Measurements from ENCODE around the gene TNIP1. TPM values are rescaled to one million over a fixed set of nuclear protein-coding genes. Genes with fewer than 3 reads are reported as not detected.

Gene TNIP1
- total and polyA plus RNA-seq, 7 experiments from 2014 or later = 28.9 to 234 (median 125) TPM

DNA sequence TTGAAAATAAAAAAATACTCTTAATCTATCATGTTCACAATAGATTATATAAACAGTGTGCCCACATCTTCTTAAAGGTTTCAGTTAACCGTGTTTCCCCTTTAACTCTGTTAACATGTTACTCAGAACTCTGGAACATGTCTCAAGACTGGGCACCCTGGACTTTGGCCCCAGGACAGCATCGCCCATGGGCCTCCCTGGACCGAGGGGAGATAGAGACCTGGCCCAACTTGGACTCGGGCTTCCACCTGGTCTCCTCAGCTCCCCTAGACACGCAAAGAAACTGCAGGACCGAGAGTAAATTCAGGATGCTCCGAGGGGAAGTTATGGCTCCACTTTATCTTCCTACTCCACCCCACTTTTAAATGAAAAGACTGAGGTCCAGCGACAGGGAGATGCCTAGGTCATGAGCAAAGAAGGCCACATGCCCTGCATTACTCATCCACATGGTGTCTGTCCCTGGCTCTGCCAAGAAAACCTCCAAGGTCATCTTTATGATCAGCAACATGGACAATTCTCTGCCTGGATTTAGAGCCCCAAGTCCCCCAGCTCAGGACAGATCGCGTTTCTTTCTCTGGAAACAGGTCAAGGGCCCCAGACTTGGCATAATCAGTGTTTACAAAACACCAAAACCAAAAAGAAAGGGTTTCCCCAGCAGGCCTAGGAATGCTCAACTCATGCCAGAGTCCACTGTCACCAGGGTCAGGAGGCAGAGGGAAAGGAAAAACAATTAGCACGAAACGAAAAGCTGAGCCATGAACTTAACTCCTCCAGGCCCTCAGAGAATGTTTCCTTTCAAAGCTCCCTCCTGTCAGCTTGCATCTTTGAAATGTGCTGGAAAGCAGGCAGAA is 43.0 kb downstream of the TNIP1 start:
- H3K36me3 ChIP-seq (ENCODE audit: control insufficient read depth in 2 of 3, insufficient read depth in 3 of 3, low read length in 3 of 3) = peaks cover 28 to 100% (median 56%) of the 10 kb centered on the region in 3 experiments
- no peaks in the 10 kb centered on the region for H3K4me1 ChIP-seq (ENCODE audit: control insufficient read depth in 2 of 2, insufficient read depth in 2 of 2, low read length in 2 of 2)
- no peaks in the 10 kb centered on the region for H3K9me3 Mint-ChIP-seq
- peaks cover 11 to 73% (median 42%) of the 10 kb centered on the region in 5 donors for H3K36me3 Mint-ChIP-seq
- ChIA-PET POLR2A (no interaction called here), CTCF (interaction anchor here (1.3 kb wide), 1 partner anchor 78 kb away, joined by 4 read pairs; no protein-coding TSS in a partner anchor)
- H3K27me3 ChIP-seq (ENCODE audit: control insufficient read depth in 2 of 2, insufficient read depth in 2 of 2, low read length in 2 of 2) = no peaks in the 10 kb centered on the region
- peak overlapping the region in 1 of 9 donors; percentile 46 for H3K27ac Mint-ChIP-seq
- no peaks in the 10 kb centered on the region for H3K27me3 Mint-ChIP-seq
- peaks cover 0 to 12% (median 0%) of the 10 kb centered on the region in 7 donors for H3K4me1 Mint-ChIP-seq
- no peak overlapping the region for H3K4me3 ChIP-seq (ENCODE audit: low read length)
- no peak overlapping the region for H3K27ac ChIP-seq (ENCODE audit: low read depth, low read length)
- ATAC-seq (no peak), DNase-seq (no peak)
- H3K4me3 Mint-ChIP-seq = no peak overlapping the region
- intact Hi-C loops (cut with micrococcal nuclease) = no loop called here
- H3K9me3 ChIP-seq (ENCODE audit: control insufficient read depth in 2 of 3, low read length in 3 of 3) = no peaks in the 10 kb centered on the region

DNA sequence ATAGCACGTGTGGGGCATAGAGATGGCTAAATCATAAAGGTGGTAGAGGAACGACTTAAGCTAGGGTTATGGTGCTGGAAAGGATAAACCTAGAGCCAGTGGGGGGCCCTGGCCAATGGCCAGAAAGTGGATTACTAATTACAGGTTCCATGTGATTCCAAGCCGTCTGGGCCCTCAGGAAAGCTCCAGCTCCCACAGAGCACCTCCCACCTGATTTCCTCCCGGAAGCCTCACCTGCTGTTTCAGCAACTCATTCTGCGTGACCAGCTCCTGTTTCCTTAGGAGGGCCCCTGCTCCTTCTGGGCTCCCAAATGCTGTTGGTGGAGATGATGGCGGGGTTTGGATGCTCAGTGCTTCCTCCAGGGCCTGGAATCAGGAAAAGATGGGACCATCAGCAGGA is 44.3 kb downstream of the TNIP1 start:
- H3K9me3 Mint-ChIP-seq = no peaks in the 10 kb centered on the region
- no peak for DNase-seq
- H3K27ac Mint-ChIP-seq = peak overlapping the region in 1 of 9 donors; percentile 54
- POLR2A ChIA-PET = no interaction called here
- Histone ChIP-seq H3K36me3 (ENCODE audit: control insufficient read depth in 2 of 3, insufficient read depth in 3 of 3, low read length in 3 of 3) (peaks cover 34 to 100% (median 55%) of the 10 kb centered on the region in 3 experiments), H3K27ac (ENCODE audit: low read depth, low read length) (no peak overlapping the region), H3K9me3 (ENCODE audit: control insufficient read depth in 2 of 3, low read length in 3 of 3) (no peaks in the 10 kb centered on the region), H3K27me3 (ENCODE audit: control insufficient read depth in 2 of 2, insufficient read depth in 2 of 2, low read length in 2 of 2) (no peaks in the 10 kb centered on the region), H3K4me1 (ENCODE audit: control insufficient read depth in 2 of 2, insufficient read depth in 2 of 2, low read length in 2 of 2) (no peaks in the 10 kb centered on the region), H3K4me3 (ENCODE audit: low read length) (no peak overlapping the region)
- no peaks in the 10 kb centered on the region for H3K27me3 Mint-ChIP-seq
- intact Hi-C loops (cut with micrococcal nuclease) = no loop called here
- H3K4me1 Mint-ChIP-seq = peaks cover 0 to 9% (median 0%) of the 10 kb centered on the region in 7 donors
- H3K4me3 Mint-ChIP-seq = no peak overlapping the region
- no peak for ATAC-seq
- peaks cover 22 to 72% (median 50%) of the 10 kb centered on the region in 5 donors for H3K36me3 Mint-ChIP-seq
- CTCF ChIA-PET = interaction anchor here (1.0 kb wide), 1 partner anchor 79 kb away, joined by 3 read pairs; no protein-coding TSS in a partner anchor

DNA sequence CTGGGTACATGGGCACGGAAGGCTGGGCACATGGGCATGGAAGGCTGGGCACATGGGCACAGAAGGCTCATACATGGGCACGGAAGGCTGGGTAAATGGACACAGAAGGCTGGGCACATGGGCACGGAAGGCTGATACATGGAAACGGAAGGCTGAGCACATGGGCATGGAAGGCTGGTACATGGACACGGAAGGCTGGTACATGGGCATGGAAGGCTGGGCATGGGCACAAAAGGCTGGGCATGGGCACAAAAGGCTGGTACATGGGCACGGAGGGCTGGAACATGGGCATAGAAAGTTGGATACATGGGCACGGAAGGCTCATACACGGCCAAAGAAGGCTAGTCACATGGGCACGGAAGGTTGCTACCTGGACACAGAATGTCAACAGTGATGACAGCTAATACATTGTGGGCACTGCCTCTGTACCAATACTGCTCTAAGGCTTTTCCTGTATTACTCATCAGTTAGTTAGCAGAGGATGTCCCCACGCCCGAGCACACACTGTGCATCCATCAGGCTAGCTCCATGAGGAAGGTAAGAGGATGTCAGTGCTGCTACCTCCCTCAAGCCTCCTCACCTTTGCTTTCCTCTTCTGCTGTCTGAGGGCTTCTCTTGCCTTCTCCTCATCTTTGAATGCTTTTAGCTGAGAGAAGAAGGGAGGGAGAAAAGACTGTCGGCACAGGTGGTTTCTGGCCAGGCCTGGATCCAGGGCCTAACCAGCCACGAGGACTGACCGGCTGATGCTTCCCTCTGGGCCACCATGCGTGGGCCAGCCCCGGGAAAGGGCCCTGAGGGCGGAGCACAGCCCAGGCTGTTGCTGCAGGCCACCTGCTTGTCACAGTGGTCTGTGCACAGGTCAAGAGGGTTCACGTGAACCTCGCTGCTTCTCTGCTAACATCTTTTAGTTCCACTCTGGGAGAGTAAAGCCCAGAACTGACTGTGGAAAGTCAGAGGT is 46.1 kb downstream of the TNIP1 start:
- Mint-ChIP-seq H3K27me3 (no peaks in the 10 kb centered on the region), H3K4me3 (no peak overlapping the region), H3K9me3 (no peaks in the 10 kb centered on the region), H3K4me1 (peaks cover 0 to 8% (median 0%) of the 10 kb centered on the region in 7 donors), H3K27ac (peak overlapping the region in 1 of 9 donors; percentile 7), H3K36me3 (peaks cover 23 to 76% (median 51%) of the 10 kb centered on the region in 5 donors)
- H3K36me3 ChIP-seq (ENCODE audit: control insufficient read depth in 2 of 3, insufficient read depth in 3 of 3, low read length in 3 of 3) = peaks cover 39 to 100% (median 47%) of the 10 kb centered on the region in 3 experiments
- no peaks in the 10 kb centered on the region for H3K4me1 ChIP-seq (ENCODE audit: control insufficient read depth in 2 of 2, insufficient read depth in 2 of 2, low read length in 2 of 2)
- ATAC-seq = peak; percentile 48
- POLR2A ChIA-PET = no interaction called here
- no peak overlapping the region for H3K27ac ChIP-seq (ENCODE audit: low read depth, low read length)
- H3K9me3 ChIP-seq (ENCODE audit: control insufficient read depth in 2 of 3, low read length in 3 of 3) = no peaks in the 10 kb centered on the region
- H3K4me3 ChIP-seq (ENCODE audit: low read length) = no peak overlapping the region
- DNase-seq = no peak
- intact Hi-C loops (cut with micrococcal nuclease) = no loop called here
- CTCF ChIA-PET = interaction anchor here (0.7 to 1.1 kb wide), 3 partner anchors 15 to 252 kb away, joined by 3 to 5 read pairs (median 3); no protein-coding TSS in a partner anchor
- H3K27me3 ChIP-seq (ENCODE audit: control insufficient read depth in 2 of 2, insufficient read depth in 2 of 2, low read length in 2 of 2) = no peaks in the 10 kb centered on the region

DNA sequence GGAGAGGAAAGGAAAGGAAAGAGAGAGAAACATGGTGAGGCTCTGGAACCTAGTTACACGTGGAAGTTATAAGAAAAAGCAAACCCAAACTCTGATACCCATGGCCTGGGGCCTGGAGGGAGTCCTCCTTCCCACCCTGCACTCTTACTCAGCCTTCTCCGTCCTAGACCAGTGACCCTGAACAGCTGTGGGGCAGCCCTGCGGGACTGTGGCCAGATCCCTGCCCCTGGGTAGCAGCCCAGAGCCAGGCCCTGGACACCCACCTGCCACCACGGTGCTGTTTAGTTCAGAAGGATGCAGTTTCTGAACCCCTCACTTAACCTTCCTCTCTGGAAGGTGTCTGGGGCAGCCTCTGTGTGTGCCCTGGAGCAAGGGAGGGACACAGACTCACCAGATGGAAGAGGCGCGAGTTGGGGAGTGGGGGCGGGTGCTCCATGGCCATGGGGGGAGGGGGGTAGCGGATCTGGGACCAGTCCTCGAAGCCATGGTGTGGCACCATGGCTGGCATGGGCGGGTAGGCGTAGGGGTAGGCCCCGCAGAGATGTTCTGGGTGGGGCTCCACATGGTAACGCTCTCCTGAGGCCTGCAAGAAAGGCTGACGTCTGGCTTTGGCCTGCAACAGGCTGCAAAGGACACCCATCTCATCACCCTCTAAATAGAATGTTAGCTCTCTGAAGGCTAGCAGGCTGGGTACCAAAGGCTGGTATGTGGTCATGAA is 47.5 kb downstream of the TNIP1 start:
- no peaks in the 10 kb centered on the region for H3K27me3 ChIP-seq (ENCODE audit: control insufficient read depth in 2 of 2, insufficient read depth in 2 of 2, low read length in 2 of 2)
- POLR2A ChIA-PET = interaction anchor here (0.7 kb wide), 1 partner anchor 10 kb away, joined by 4 read pairs; no protein-coding TSS in a partner anchor
- Mint-ChIP-seq H3K27me3 (no peaks in the 10 kb centered on the region), H3K36me3 (peaks cover 19 to 79% (median 50%) of the 10 kb centered on the region in 5 donors), H3K4me1 (peaks cover 0 to 4% (median 0%) of the 10 kb centered on the region in 7 donors), H3K4me3 (no peak overlapping the region), H3K27ac (peak overlapping the region in 1 of 9 donors; percentile 10), H3K9me3 (no peaks in the 10 kb centered on the region)
- no peak for DNase-seq
- H3K4me3 ChIP-seq (ENCODE audit: low read length) = no peak overlapping the region
- no peak overlapping the region for H3K27ac ChIP-seq (ENCODE audit: low read depth, low read length)
- H3K9me3 ChIP-seq (ENCODE audit: control insufficient read depth in 2 of 3, low read length in 3 of 3) = no peaks in the 10 kb centered on the region
- H3K4me1 ChIP-seq (ENCODE audit: control insufficient read depth in 2 of 2, insufficient read depth in 2 of 2, low read length in 2 of 2) = no peaks in the 10 kb centered on the region
- CTCF ChIA-PET = no interaction called here
- ATAC-seq = no peak
- intact Hi-C loops (cut with micrococcal nuclease) = no loop called here
- H3K36me3 ChIP-seq (ENCODE audit: control insufficient read depth in 2 of 3, insufficient read depth in 3 of 3, low read length in 3 of 3) = peaks cover 35 to 100% (median 44%) of the 10 kb centered on the region in 3 experiments

DNA sequence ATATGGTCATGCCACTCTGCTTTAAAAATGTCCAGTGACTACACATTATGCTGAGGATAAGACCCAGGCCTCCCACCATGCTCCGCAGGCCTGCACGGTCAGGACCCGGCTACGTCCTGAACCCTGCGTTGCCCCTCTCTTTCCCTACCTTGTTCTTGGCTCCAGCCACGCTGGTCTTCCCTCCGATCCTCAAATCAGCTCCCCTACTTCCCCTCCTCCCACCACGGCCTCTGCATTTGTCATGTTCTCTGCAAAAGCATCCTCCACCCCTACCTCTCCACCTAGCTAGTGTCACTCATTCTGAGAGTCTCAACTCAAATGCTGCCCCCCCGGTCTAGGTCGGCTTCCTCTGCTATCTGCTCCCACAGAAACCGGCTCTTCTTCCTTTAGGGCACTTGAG is 49.3 kb downstream of the TNIP1 start:
- H3K4me3 ChIP-seq (ENCODE audit: low read length) = no peak overlapping the region
- no peak for DNase-seq
- Mint-ChIP-seq H3K9me3 (no peaks in the 10 kb centered on the region), H3K36me3 (peaks cover 18 to 78% (median 43%) of the 10 kb centered on the region in 5 donors), H3K27ac (peak overlapping the region in 3 of 9 donors; percentile 27 to 43 (median 39)), H3K4me3 (no peak overlapping the region), H3K4me1 (peaks cover 0 to 2% (median 0%) of the 10 kb centered on the region in 7 donors), H3K27me3 (no peaks in the 10 kb centered on the region)
- CTCF ChIA-PET = interaction anchor here (1.4 kb wide), 1 partner anchor 84 kb away, joined by 4 read pairs; no protein-coding TSS in a partner anchor
- H3K9me3 ChIP-seq (ENCODE audit: control insufficient read depth in 2 of 3, low read length in 3 of 3) = no peaks in the 10 kb centered on the region
- H3K4me1 ChIP-seq (ENCODE audit: control insufficient read depth in 2 of 2, insufficient read depth in 2 of 2, low read length in 2 of 2) = no peaks in the 10 kb centered on the region
- H3K27ac ChIP-seq (ENCODE audit: low read depth, low read length) = no peak overlapping the region
- intact Hi-C loops (cut with micrococcal nuclease) = no loop called here
- H3K36me3 ChIP-seq (ENCODE audit: control insufficient read depth in 2 of 3, insufficient read depth in 3 of 3, low read length in 3 of 3) = peaks cover 31 to 87% (median 35%) of the 10 kb centered on the region in 3 experiments
- ATAC-seq = no peak
- POLR2A ChIA-PET = no interaction called here
- H3K27me3 ChIP-seq (ENCODE audit: control insufficient read depth in 2 of 2, insufficient read depth in 2 of 2, low read length in 2 of 2) = no peaks in the 10 kb centered on the region

DNA sequence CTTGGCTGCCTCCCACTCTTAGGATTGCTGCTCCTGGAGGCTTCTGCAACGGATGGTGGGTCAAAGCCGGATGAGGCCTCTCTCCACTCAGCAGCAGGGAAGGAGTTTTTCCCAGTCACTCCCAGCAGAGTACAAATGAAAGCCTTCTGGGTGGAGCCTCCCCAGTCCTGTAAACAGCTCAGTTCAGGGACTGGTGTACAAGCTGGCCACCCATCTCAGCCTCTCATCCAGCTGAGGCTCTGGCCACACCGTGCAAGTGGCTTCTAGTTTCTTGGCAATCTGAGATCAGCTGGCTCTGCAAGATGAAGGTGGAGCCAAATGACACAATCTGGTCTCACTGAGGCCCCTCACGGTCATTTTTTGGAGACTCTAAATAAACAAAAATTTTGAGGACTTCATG is 50.5 kb downstream of the TNIP1 start:
- Mint-ChIP-seq H3K4me3 (no peak overlapping the region), H3K36me3 (peaks cover 12 to 78% (median 39%) of the 10 kb centered on the region in 5 donors), H3K4me1 (no peaks in the 10 kb centered on the region), H3K27me3 (no peaks in the 10 kb centered on the region), H3K9me3 (no peaks in the 10 kb centered on the region), H3K27ac (no peak overlapping the region)
- no peak overlapping the region for H3K4me3 ChIP-seq (ENCODE audit: low read length)
- CTCF ChIA-PET = no interaction called here
- no peaks in the 10 kb centered on the region for H3K4me1 ChIP-seq (ENCODE audit: control insufficient read depth in 2 of 2, insufficient read depth in 2 of 2, low read length in 2 of 2)
- H3K27ac ChIP-seq (ENCODE audit: low read depth, low read length) = no peak overlapping the region
- DNase-seq = no peak
- ATAC-seq = no peak
- POLR2A ChIA-PET = no interaction called here
- H3K27me3 ChIP-seq (ENCODE audit: control insufficient read depth in 2 of 2, insufficient read depth in 2 of 2, low read length in 2 of 2) = no peaks in the 10 kb centered on the region
- intact Hi-C loops (cut with micrococcal nuclease) = no loop called here
- H3K9me3 ChIP-seq (ENCODE audit: control insufficient read depth in 2 of 3, low read length in 3 of 3) = no peaks in the 10 kb centered on the region
- peaks cover 28 to 75% (median 30%) of the 10 kb centered on the region in 3 experiments for H3K36me3 ChIP-seq (ENCODE audit: control insufficient read depth in 2 of 3, insufficient read depth in 3 of 3, low read length in 3 of 3)

All from naive thymus-derived CD4-positive, alpha-beta T cell (primary cell).